SKM-1 (cell line): ENCODE measurements around the gene BEAN1.
"Not testable (repeated sequence)": the region's sequence is repeated elsewhere in the genome, so short reads cannot be mapped to it uniquely, and the experiment has no call there.

Experiments used
- DNase-seq: peaks from one replicate; lab custom pipeline; 2025; ENCODE audit not compliant: unreplicated experiment; lab: John Stamatoyannopoulos, UW

BEAN1 gene

DNA sequence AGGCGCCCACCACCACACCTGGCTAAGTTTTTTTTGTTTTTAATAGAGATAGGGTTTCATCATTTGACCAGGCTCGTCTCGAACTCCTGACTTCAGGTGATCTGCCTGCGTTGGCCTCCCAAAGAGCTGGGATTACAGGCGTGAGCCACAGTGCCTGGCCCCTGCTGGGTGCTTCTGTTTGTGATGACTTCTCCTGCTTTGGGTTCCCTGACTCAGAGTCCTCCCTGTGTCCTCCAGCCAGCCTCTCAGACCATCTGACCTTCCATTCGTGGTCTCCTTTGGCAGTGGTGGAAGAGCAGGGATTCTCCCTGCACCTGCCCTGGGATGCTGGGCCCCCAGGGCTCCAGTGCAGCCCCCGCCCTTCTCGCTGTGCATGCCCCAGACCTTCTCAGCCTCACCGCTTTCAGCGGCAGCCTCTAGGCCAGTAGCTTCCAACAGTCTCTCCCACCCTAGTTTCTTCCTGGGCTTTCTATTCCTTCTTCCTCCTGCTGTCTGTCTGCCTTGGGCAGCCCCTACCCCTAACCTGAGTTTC is 13.2 kb downstream of the BEAN1 start:
- no peak for DNase-seq

DNA sequence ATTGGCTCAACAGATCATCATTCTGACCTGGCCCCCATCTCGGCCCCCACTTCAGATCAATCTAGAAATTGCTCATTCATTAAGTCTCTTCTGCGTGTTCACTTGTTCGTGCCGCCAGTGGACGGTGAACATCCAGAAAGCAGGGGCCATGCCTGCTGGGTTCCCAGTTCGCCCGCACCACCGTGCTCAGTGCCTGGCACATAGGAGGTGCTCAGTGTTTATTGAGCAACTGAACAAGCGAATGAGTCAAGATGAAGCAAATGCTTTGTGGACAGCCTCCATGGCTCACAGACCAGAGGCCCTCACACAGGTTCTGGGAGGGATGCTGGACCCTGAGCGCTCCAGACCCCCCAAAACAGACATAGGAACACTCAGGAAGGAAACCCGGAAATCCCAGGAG is 13.9 kb downstream of the BEAN1 start:
- DNase-seq: no peak

DNA sequence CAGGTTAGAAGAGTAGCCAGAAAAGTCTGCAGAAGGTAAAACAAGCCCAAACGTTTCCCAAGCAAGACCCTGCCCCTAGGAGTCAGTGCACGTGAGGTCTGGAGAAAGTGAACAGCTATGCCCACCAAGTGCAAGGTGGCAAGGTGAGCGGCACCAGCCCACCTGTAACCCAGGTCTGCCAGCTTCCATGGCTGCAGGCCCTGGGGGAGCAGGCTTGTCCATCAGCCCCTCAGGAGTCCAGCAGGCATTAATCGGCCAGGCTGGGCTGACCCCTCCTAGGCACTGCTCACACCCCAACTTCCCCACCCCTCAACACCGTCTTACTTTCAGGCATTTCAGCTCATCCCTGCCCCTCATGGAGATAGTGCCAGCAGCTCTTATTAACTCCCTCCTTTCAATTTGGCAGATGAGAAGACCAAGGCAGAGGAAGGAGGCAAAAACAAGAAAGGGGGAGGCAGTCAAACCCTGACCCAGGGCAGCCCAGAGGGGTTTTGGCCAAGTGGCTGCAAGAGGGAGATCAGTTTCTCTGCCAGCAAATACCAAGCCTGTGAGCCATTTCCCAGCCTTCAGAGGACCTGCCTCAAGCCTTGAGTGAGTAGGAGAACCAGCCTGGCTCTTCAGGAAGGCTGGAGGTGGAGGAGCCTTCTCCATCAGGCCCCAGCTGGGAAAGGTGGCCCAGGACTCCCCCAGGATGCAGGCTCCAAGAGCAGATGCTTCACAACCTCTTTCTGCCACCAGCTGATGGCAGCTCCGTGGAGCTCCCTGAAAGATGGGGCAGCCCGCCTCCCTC is 14.7 kb downstream of the BEAN1 start:
- no peak for DNase-seq

DNA sequence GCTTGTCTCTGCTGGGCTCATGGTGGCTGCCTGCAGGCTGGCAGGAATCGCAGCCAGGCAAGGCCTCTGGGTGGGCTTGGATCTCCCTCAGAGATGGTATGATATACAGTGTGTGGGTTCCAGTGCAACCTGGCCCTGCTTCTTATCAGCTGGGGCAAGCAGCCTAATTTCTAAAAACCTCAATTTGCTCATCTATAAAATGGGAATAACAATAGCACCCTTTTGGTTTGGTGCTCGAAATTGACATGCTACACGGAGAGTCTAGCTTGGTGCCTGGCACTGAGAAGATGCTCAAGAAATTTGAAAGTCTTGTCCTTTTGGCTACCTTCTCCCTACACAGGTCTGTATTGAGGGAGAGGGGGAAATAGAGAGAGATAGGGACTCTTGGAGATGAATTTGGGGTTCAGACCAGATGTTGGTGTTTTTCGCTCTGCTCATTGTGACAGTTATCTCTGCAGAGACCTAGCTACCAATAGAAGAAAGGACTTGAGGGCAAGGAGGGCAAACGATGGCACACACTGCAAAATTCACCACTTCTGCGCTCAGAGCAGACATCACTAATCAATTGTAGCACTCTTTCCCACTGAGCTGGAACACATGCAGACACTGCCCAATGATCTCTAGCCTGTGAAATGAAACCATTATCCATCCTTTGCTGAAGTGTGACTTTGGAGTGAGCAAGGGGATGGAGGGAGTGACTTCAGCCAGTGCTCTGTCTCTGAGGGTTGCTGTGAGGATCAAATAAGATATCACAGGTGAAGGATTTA is 15.6 kb downstream of the BEAN1 start:
- DNase-seq: no peak

DNA sequence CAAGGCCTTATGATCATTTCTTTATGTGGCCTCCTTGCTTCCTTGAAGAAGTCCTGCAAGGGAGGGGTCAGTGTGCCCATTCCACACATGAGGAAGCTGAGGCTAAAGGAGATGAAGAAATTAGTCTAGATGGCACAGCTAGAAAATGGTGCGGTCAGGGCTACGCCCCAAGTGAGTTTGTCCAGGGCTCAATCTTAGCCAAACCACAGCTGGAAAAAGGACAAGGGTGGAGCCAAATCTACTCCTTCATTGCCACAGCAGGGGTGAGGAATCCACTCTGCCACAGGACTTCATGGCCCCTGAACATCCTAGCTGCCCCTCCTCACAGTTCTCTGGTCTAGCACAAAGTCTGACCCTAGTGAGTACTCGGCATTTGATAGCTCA is 16.2 kb downstream of the BEAN1 start:
- DNase-seq: no peak

DNA sequence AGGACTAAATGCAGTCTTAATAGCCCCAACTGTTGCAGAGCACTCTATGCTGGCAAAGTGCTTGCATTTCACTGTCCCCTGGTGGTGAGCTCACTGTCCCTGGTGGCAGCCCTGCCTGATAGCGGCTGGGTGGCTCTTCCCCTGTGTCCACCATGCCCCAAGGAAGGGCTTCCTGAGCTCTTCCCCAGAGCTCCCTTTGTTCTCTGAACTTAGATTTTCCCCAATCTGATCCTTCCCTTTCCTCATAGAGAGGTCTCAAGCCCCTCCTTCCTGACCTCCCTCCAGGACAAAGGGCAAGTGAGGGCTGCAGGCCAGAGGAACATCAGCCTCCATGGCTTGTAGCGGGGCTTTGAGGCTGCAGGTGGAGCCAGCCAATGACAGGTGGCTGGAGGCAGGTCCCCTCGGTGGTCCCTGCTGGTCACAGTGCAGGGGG is 17.0 kb downstream of the BEAN1 start:
- DNase-seq: no peak

DNA sequence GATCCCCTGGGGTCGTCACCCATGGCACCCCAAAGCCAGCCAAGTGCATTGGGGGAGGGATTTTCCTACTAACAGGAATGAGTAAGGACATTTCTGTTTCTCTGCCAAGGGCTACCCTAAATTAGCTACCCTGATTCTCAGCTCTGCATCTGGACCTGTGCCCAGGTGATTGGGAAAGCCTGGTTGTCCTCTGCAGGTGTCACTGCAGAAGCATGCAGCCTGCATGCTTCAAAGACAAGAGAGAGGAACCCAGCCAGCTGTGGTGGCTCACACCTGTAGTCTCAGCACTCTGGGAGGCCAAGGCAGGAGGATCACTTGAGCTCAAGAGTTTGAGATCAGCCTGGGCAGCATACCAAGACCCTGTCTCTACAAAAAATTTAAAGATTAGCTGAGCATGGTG is 19.6 kb downstream of the BEAN1 start:
- DNase-seq: no peak

DNA sequence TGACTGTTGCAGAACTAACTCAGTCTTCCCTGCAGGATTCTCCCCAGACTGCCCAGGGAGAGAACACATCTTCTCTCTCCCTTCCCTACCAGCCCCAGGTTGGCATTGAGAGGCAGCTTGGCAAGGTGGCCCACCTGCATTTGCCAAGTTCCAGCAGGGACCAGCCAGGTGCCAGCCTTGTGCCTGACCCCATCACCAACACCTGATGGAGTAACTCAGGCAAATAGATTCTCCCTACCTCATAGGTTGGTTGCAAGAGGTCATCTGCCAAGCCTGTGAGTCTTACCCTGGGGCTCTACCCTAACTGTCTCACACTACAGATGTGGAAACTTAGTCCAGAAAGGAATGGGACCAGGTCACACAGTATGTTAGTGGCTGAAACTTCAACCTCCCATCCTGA is 20.4 kb downstream of the BEAN1 start:
- no peak for DNase-seq

DNA sequence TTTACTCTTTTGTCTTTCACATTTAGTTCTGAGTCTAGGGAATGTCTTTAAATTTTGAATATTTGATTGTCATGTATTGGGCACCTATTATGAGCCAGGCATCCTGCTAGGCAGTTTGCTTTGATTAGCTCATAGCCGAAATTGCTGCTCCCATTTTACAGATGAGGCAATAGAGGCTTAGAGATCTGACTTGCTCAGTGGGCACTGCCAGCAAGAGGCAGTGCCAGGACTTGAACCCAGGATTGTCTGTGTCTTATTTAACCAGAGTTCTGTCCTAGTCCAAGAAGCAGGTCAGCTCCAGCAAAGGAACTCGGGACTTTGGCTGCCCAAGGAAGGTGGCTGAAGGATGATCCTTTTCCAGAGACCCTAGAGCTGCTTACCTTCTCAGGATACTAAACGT is 24.5 kb downstream of the BEAN1 start:
- DNase-seq: no peak

DNA sequence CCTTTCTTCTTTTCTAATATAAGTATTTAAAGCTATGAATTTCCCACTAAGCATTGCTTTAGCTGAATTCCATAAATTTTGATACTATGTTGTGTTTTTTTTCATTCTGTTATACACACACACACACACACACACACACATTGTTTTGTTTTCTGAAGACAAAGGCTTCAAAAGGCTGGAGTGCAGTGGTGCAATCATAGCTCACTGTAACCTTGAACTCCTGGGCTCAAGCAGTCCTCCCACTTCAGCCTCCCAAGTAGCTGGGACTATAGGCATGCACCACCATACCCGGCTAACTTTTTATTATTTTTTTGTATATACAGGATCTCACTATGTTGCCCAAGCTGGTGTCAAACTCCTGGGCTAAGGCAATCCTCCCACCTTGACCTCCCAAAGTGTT is 26.1 kb downstream of the BEAN1 start:
- not testable (repeated sequence) for DNase-seq

DNA sequence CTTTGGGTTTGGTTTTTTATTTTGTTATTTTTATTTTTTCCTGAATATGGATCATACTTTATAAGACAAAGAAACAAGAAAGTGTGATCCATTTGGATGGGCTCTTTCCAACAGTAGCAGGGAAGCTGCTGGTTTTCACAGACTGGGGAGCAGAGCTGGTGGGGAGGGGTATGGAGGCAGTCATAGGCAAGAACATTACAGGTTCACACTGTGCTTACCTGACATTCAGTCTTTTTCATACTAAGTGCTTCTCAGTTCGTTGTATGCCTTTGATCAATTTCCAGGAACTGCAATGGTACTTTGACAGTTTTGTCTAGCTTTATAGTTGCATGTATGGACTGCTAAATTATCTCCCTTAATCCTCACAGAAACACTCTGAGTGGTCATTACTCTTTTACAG is 27.7 kb downstream of the BEAN1 start:
- no peak for DNase-seq

DNA sequence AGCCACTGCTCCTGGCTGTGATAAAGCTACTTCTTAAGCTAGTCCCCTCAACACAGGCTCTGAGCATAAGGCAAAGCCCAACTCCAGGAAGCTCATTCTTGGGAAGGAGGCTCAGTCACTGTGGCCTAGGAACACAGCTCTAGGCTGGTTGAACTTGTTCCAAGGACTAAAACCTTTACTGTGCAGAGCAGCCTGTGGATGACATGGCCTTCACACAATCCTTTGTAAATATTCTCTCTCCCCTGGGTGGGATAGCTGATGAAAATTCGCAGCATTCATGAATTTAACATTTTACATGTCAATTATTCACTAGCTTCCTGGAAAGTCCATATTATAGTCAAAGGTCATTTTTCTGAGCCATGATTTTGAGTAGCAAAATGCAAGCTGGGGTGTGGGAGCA is 28.9 kb downstream of the BEAN1 start:
- no peak for DNase-seq

DNA sequence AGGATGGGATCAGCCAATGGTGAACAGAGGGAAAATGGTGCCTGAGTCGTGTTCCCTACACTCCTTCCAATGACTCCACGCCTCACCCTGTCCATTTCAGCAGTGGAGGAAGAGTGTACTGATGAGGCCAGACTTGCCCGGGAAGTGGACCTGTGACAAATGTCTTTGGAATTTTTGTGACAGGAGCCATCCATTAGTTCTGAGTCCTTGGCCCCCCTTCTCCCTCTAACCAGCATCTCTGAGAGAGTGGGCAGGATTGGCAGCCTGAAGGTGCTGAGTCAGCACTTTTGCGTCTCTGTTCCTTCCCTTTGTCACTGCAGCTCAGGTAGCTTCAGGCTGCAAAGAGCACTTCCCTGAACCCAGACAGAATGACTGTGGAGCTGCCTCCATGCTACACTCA is 30.8 kb downstream of the BEAN1 start:
- no peak for DNase-seq

DNA sequence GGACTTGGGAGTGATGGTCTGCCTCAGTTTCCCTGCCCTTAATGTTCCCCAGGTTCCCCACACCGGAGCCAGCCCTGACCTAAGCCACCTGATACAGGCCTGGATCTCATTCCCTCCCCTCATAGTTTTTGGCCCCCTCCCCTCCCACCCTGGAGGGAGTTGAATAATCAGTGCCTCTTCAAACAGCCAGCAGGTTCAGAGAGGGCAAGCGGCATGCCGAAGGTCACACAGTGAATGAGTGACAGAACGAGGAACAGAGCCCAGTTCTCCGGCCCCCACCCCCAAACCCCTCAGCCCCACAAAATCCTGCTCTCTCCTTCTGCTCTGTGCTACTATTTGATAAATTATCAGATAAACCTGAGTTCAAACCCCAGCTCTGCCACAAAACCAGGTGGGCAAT is 31.2 kb downstream of the BEAN1 start:
- no peak for DNase-seq

DNA sequence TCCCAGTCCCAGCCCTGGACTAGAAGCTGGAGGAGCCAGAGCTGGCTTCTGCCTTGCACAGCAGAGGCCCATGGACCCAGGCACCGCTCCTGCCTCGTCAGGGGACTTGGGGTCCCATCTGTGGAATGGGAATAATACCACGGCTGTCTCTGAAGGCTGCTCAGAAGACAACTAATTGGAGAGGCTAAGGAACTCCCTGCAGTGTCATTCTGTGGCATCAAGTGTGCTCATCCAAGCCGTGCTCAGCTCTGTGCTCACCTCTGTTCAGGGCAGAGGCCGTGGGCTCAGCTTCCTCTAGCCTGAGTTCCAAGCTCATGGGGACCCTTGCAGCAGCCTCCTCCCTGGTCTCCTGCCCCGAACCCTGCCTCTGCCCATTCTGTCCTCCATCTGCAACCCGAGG is 31.8 kb downstream of the BEAN1 start:
- no peak for DNase-seq

DNA sequence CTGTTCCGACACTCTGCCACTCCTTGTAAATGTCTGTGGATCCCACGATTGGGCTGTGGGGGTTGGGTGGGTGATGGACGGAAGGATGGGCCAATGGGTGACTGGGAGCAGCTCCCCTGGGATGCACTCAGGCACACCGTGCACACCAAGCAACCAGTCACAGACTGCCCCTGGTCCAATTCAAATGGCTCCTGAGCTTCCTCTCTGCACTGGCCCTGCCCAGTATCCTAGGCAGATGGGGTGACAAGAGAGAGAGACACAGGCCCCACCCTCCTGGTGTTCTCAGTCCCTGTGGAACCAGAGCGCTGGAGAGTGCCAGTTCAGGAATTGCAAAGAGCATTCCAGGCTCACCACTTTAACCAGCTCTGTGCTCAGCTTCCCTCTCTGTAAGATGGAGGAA is 32.8 kb downstream of the BEAN1 start:
- DNase-seq: no peak

DNA sequence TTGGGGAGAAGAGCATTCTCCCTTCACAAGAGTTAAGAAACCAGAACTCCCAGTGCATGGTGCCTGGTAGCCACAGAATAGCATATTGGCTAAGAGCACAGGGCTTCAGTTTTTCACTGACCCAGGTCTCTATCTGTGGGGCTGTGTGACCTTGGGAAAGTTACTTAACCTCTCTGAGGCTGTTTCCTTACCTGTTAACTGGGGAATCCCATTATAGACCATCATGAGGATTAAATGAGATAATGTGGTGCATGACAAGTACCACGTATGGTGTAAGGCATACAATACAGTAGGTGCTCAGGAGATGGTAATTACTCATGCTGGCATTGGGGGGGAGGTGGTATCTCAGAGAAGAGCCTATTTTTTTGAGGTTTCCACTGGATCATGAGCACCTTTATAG is 33.6 kb downstream of the BEAN1 start:
- no peak for DNase-seq

DNA sequence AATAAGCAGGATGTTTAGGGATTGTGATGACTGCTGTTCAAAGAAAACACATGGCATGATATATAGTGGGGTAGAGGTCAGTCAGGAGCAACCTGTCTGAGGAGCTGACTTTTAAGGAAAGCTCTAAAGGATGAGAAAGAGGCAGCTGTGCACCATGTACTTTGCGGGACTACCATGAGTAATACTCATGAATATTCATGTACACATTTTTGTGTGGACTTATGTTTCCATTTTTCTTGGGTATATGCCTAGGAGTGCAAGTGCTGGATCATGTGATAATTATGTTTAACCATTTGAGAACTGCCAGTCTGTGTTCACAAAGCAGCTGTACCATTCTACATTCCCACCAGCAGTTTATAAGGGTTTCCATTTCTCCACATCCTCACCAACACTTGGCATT is 35.8 kb downstream of the BEAN1 start:
- DNase-seq: no peak

DNA sequence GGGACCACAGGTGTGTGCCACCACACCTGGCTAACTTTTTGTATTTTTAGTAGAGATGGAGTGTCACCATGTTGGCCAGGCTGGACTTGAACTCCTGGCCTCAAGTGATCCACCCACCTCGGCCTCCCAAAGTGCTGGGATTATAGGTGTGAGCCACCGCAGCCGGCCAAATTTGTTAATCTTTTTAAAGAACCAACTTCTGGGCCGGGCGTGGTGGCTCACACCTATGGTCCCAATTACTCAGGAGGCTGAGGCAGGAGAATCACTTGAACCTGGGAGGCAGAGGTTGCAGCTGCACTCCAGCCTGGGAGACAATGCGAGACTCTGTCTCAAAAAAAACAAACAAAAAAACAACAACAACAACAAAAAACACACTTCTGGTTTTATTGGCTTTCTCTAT is 38.9 kb downstream of the BEAN1 start:
- DNase-seq: not testable (repeated sequence)

DNA sequence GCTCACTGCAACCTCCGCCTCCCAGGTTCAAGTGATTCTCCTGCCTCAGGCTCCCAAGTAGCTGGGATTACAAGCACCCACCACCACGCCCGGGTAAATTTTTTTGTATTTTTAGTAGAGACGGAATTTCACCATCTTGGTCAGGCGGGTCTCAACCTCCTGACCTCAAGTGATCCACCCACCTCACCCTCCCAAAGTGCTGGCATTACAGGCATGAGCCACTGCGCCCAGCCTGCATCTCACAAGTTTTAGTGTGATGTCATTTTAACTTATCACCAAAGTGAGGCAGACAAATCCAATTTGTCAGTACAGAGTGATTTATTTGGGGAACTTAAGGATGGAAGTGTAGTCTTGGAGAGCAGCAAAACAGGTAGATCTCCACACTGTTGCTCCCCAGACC is 39.5 kb downstream of the BEAN1 start:
- not testable (repeated sequence) for DNase-seq

DNA sequence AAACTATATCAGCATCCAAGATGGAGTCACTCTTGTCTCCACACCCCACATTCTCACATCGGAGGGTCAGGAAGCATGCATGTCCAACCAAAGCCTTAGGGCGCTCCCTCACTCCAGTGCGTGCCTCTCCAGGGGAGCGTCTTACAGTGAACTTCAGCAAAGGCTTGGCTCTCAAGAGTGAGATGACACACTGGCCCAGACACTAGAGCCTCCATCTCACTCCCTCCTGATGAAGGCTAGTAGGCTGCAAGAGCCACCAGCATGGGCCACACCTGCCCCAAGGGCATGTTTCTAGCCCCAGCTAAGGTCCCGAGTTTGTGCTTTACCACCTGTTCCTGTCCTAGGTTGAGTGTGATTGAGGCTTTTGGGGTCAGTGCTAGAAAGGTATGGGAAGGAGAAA is 40.5 kb downstream of the BEAN1 start:
- no peak for DNase-seq

DNA sequence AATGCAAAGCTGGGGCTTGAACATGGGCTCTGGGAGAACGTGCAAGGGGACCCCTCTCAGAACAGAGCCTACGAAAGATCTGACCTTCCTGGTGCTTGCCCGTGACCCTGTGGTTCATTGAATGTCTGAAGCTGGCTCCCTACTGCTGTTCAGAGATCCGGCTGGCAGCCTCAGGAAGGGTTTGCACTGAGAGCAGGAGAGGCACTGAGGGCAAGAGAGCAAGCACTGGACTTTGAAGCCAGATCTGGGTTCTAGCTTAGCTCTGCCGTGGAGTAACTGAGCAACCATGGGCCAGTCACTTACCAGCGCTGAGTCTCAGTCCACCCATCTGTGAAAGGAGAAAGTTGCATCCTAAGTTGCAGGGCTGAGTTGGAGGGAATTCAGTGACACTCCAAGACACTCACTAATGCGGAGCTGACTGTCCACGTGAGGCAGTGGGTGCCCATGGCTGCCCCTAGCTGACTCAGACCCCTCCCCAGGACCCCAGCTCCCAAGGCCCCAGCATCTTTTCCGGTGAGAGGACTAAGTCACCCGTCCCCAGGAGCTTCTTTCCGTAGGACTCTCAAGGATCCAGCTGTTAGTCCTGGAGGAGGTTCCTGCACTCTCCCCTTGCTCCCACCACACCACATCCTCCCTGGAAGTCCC is 41.3 kb downstream of the BEAN1 start:
- DNase-seq: no peak
